ENCODE data around the gene DNAJC28. TPM values are rescaled to one million over a fixed set of nuclear protein-coding genes. Genes with fewer than 3 reads are reported as not detected.
"Not testable (repeated sequence)": the region's sequence is repeated elsewhere in the genome, so short reads cannot be mapped to it uniquely, and the experiment has no call there.

DNAJC28 gene
- total and polyA plus RNA-seq, 8 donors = 0.73 to 2.0 (median 1.2) TPM

GRCh38 chr21:33473344-33473743, 18.2 kb downstream of the DNAJC28 start:
- Histone ChIP-seq H3K27me3 (no peaks in the 10 kb centered on the region), H3K9me3 (no peaks in the 10 kb centered on the region), H3K4me3 (no peak overlapping the region), H3K4me1 (peaks cover 0 to 5% (median 4%) of the 10 kb centered on the region in 3 donors), H3K27ac (no peak overlapping the region), H3K36me3 (no peaks in the 10 kb centered on the region)
- 88 to 98% methylated on average over 3 of the region's 3 CpGs for WGBS, 2 donors
- TF ChIP-seq, protein P1, sequence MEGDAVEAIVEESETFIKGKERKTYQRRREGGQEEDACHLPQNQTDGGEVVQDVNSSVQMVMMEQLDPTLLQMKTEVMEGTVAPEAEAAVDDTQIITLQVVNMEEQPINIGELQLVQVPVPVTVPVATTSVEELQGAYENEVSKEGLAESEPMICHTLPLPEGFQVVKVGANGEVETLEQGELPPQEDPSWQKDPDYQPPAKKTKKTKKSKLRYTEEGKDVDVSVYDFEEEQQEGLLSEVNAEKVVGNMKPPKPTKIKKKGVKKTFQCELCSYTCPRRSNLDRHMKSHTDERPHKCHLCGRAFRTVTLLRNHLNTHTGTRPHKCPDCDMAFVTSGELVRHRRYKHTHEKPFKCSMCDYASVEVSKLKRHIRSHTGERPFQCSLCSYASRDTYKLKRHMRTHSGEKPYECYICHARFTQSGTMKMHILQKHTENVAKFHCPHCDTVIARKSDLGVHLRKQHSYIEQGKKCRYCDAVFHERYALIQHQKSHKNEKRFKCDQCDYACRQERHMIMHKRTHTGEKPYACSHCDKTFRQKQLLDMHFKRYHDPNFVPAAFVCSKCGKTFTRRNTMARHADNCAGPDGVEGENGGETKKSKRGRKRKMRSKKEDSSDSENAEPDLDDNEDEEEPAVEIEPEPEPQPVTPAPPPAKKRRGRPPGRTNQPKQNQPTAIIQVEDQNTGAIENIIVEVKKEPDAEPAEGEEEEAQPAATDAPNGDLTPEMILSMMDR (IDR thresholded peaks at IDR 0.05) = no peak
- ATAC-seq = no peak
- no peak for FAIRE-seq
- DNase-seq = no peak
- intact Hi-C loops (cut with DNase I) = no loop called here

- Histone ChIP-seq H3K27me3 (no peaks in the 10 kb centered on the region), H3K9me3 (no peaks in the 10 kb centered on the region), H3K4me3 (no peak overlapping the region), H3K27ac (no peak overlapping the region), H3K4me1 (no peaks in the 10 kb centered on the region), H3K36me3 (peaks cover 0 to 1% (median 0%) of the 10 kb centered on the region in 3 donors)
- FAIRE-seq (no peak), DNase-seq (no peak), ATAC-seq (no peak)
- 95 to 97% methylated on average over 2 of the region's 2 CpGs for whole genome bisulfite sequencing, 2 donors
- intact Hi-C loops (cut with DNase I) = no loop called here
- TF ChIP-seq, protein P1 (IDR thresholded peaks at IDR 0.05) = no peak
Observed at GRCh38 chr21:33470701-33471100, 20.8 kb downstream of the DNAJC28 start.

GRCh38 chr21:33469183-33469582, 22.3 kb downstream of the DNAJC28 start:
- not testable (repeated sequence) for H3K4me1 ChIP-seq, ATAC-seq

GRCh38 chr21:33461538-33462250, 29.8 kb downstream of the DNAJC28 start:
- no peak for DNase-seq
- 71 to 75% methylated on average over 5 of the region's 5 CpGs for whole genome bisulfite sequencing, 2 donors
- H3K27ac ChIP-seq = peak overlapping the region in 1 of 4 donors; percentile 33
- TF ChIP-seq, protein P1 (IDR thresholded peaks at IDR 0.05) = no peak
- H3K36me3 ChIP-seq = peaks cover 0 to 10% (median 3%) of the 10 kb centered on the region in 3 donors
- H3K27me3 ChIP-seq = no peaks in the 10 kb centered on the region
- no peaks in the 10 kb centered on the region for H3K9me3 ChIP-seq
- no peak overlapping the region for H3K4me3 ChIP-seq
- intact Hi-C loops (cut with DNase I) = no loop called here
- peaks cover 0 to 3% (median 0%) of the 10 kb centered on the region in 3 donors for H3K4me1 ChIP-seq
- peak in 1 of 4 donors; percentile 55 for ATAC-seq
- FAIRE-seq = peak; percentile 63

More at GRCh38 chr21:33469183-33469582, 22.3 kb downstream of the DNAJC28 start:
- H3K9me3 ChIP-seq; H3K27ac ChIP-seq; H3K27me3 ChIP-seq; H3K4me3 ChIP-seq; FAIRE-seq; intact Hi-C loops (cut with DNase I); H3K36me3 ChIP-seq; DNase-seq: not testable (repeated sequence)
- 90 to 91% methylated on average over 4 of the region's 4 CpGs for WGBS, 2 donors

- H3K27ac ChIP-seq = no peak overlapping the region
- 97% methylated on average over 3 of the region's 3 CpGs for WGBS, 2 donors
- no peak for FAIRE-seq
- no peaks in the 10 kb centered on the region for H3K27me3 ChIP-seq
- no peak for DNase-seq
- H3K36me3 ChIP-seq = peaks cover 0 to 26% (median 3%) of the 10 kb centered on the region in 3 donors
- H3K4me1 ChIP-seq = peaks cover 0 to 3% (median 0%) of the 10 kb centered on the region in 3 donors
- H3K4me3 ChIP-seq = no peak overlapping the region
- H3K9me3 ChIP-seq = no peaks in the 10 kb centered on the region
- ATAC-seq = no peak
- TF ChIP-seq, protein P1 (IDR thresholded peaks at IDR 0.05) = no peak
- intact Hi-C loops (cut with DNase I) = no loop called here
Observed at GRCh38 chr21:33458861-33459260, 32.7 kb downstream of the DNAJC28 start.

All from pancreas (tissue), 10 donors.